Measurements from ENCODE around the gene WDR5B.

Gene WDR5B

DNA sequence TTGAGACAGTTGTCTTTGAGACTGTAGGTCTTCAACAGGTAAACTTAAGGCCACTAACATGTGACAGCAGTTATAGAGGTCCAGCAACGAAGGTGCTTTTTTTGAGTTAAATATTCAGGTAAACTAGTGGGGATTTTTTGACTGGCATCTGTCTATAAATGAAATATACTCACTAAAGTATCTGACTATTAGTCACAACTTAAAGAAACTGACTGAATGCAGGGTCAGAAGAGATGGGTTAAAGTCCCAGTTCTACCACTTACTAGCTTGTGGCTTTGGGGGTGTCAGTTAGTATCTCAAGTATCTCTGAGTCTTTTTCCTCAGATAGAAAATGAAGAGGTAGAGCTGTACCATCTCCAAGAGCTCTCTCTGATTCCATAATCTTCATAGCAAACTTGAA is 50.8 kb downstream of the WDR5B start:
- no peak for DNase-seq

DNA sequence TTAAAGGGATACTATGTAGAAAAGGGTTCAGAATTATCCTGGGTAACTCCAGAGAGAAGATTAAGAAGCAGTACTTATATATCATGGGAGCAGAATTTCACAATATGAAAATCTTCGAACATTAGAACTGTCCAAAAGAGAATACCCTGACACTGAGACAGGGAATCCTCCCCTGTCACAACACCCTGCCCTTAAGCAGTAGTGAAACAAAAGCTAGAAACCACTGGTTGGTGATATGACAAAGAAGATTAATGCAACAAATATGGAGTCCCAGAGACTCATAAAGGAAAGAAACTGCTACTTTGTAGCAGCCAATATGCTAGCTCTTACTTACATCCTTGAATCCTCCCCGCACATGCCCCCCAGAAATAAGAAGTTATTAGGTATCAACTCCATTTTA is 51.4 kb downstream of the WDR5B start:
- DNase-seq = no peak

All from activated CD4-positive, alpha-beta T cell treated with anti-CD3 and anti-CD28 coated beads for 1 hour (primary cell).